ENCODE results near the gene SRSF4. TPM values are rescaled to one million over a fixed set of nuclear protein-coding genes. Genes with fewer than 3 reads are reported as not detected.

The SRSF4 gene
- polyA plus RNA-seq, 1 donor from 2014 or later = 59.7 TPM

GRCh38 chr1:29179641-29180184 is 2.0 kb downstream of the SRSF4 start:
- Histone ChIP-seq H3K27me3 (ENCODE audit: insufficient read depth, low read depth, low read length) (no peaks in the 10 kb centered on the region), H3K9me3 (ENCODE audit: low read length) (no peaks in the 10 kb centered on the region), H3K79me2 (replicated peaks; ENCODE audit: insufficient read depth, low read length) (peaks cover 58% of the 10 kb centered on the region), H3K27ac (ENCODE audit: low read length) (no peak overlapping the region), H3K36me3 (ENCODE audit: insufficient read depth, low read length) (no peaks in the 10 kb centered on the region), H4K20me1 (ENCODE audit: insufficient read depth) (peaks cover 10% of the 10 kb centered on the region), H3K9me2 (ENCODE audit: insufficient read depth, low read length) (no peaks in the 10 kb centered on the region), H3F3A (ENCODE audit: insufficient read depth, low read length, poor library complexity, severe bottlenecking) (no peaks in the 10 kb centered on the region), H3K9ac (ENCODE audit: low read length) (peak overlapping the region; percentile 100), H2AFZ (ENCODE audit: low read depth, low read length) (no peak overlapping the region), H3K4me3 (ENCODE audit: low read length) (peak overlapping the region; percentile 87), H3K4me2 (ENCODE audit: low read length) (peak overlapping the region; percentile 87)
- TF ChIP-seq MXI1 (conservative IDR thresholded peaks at IDR 0.05; ENCODE audit: poor library complexity, severe bottlenecking) = no peak

DNA sequence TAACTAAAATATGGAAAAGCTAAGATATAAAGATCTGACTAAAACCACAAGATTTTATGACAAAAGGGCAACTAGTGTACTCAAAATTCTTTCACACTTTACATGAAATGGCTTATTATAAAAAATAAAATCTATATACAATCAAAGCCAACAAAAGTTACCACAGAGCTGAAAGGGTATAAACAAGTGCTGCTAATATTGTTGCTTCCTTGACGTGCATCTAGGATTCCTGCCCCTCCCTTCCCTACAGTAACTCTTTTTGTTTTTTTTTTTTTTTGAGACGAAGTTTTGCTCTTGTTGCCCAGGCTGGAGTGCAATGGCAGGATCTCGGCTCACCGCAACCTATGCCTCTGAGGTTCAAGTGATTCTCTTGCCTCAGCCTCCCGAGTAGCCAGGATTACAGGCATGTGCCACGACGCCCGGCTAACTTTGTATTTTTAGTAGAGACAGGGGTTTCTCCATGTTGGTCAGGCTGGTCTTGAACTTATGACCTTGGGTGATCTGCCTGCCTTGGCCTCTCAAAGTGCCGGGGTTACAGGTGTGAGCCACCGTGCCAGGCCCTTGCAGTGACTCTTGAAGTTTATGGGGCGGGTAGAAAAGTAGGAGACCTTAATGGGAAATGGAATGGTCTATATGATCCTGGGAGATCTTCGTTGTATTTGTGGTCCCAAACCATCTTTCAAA is 4.5 kb downstream of the SRSF4 start:
- Histone ChIP-seq H3K4me2 (ENCODE audit: low read length) (no peak overlapping the region), H3K9me2 (ENCODE audit: insufficient read depth, low read length) (no peaks in the 10 kb centered on the region)
- no peak for TF ChIP-seq EP300 (conservative IDR thresholded peaks at IDR 0.05; ENCODE audit: poor library complexity, severe bottlenecking)
- TF ChIP-seq, protein P1, sequence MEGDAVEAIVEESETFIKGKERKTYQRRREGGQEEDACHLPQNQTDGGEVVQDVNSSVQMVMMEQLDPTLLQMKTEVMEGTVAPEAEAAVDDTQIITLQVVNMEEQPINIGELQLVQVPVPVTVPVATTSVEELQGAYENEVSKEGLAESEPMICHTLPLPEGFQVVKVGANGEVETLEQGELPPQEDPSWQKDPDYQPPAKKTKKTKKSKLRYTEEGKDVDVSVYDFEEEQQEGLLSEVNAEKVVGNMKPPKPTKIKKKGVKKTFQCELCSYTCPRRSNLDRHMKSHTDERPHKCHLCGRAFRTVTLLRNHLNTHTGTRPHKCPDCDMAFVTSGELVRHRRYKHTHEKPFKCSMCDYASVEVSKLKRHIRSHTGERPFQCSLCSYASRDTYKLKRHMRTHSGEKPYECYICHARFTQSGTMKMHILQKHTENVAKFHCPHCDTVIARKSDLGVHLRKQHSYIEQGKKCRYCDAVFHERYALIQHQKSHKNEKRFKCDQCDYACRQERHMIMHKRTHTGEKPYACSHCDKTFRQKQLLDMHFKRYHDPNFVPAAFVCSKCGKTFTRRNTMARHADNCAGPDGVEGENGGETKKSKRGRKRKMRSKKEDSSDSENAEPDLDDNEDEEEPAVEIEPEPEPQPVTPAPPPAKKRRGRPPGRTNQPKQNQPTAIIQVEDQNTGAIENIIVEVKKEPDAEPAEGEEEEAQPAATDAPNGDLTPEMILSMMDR (IDR thresholded peaks at IDR 0.05; ENCODE audit: poor library complexity, severe bottlenecking) = no peak
- TF ChIP-seq MXI1 (conservative IDR thresholded peaks at IDR 0.05; ENCODE audit: poor library complexity, severe bottlenecking) = no peak
- TF ChIP-seq POLR2AphosphoS5 (IDR thresholded peaks at IDR 0.05) = no peak
- TF ChIP-seq RAD21 (conservative IDR thresholded peaks at IDR 0.05) = no peak
- TF ChIP-seq SMC3 (conservative IDR thresholded peaks at IDR 0.05; ENCODE audit: poor library complexity) = no peak
- no peak for TF ChIP-seq TAF1 (IDR thresholded peaks at IDR 0.05; ENCODE audit: low read depth)
- no peak for TF ChIP-seq EZH2 (IDR thresholded peaks at IDR 0.05; ENCODE audit: borderline replicate concordance, insufficient read depth, low read length, poor library complexity, severe bottlenecking)
- no peak for TF ChIP-seq REST (IDR thresholded peaks at IDR 0.05; ENCODE audit: borderline replicate concordance)

More for the DNA sequence above, 4.5 kb downstream of the SRSF4 start:
- Histone ChIP-seq H2AFZ (ENCODE audit: low read depth, low read length) (no peak overlapping the region), H3K27ac (ENCODE audit: low read length) (no peak overlapping the region), H3K27me3 (ENCODE audit: insufficient read depth, low read depth, low read length) (no peaks in the 10 kb centered on the region), H3K79me2 (replicated peaks; ENCODE audit: insufficient read depth, low read length) (peaks cover 81% of the 10 kb centered on the region), H3K9ac (ENCODE audit: low read length) (no peak overlapping the region), H3K9me3 (ENCODE audit: low read length) (no peaks in the 10 kb centered on the region), H3F3A (ENCODE audit: insufficient read depth, low read length, poor library complexity, severe bottlenecking) (no peaks in the 10 kb centered on the region), H4K20me1 (ENCODE audit: insufficient read depth) (peaks cover 10% of the 10 kb centered on the region), H3K36me3 (ENCODE audit: insufficient read depth, low read length) (no peaks in the 10 kb centered on the region), H3K4me3 (ENCODE audit: low read length) (no peak overlapping the region)
